ENCODE results near the gene ARMH1.

Gene ARMH1

GRCh38 chr1:44674113-44675000, at the start of gene ARMH1, which contains the start of gene TMEM53:
ARMH1 (plus strand) TSS chr1:44674714; CDS start chr1:44689698, 14,984 bp downstream.
TMEM53 (minus strand) TSS chr1:44674481; CDS start chr1:44674391, 90 bp downstream.
- TF ChIP-seq CTCF (IDR thresholded peaks at IDR 0.05; ENCODE audit: insufficient read depth, missing control alignments) = no peak
- FAIRE-seq (no peak), DNase-seq (ENCODE audit: insufficient read length, low spot score) (peak; percentile 79)

- no peak for DNase-seq (ENCODE audit: insufficient read length, low spot score)
- no peak for FAIRE-seq
- no peak for TF ChIP-seq CTCF (IDR thresholded peaks at IDR 0.05; ENCODE audit: insufficient read depth, missing control alignments)
These were observed 49.2 kb upstream of the ARMH1 start for GRCh38 chr1:44625348-44625747.

GRCh38 chr1:44628962-44629756, 45.4 kb upstream of the ARMH1 start:
- DNase-seq (ENCODE audit: insufficient read length, low spot score) (no peak), FAIRE-seq (no peak)
- no peak for TF ChIP-seq CTCF (IDR thresholded peaks at IDR 0.05; ENCODE audit: insufficient read depth, missing control alignments)

GRCh38 chr1:44630116-44630515, 44.4 kb upstream of the ARMH1 start:
- no peak for DNase-seq (ENCODE audit: insufficient read length, low spot score)
- no peak for TF ChIP-seq CTCF (IDR thresholded peaks at IDR 0.05; ENCODE audit: insufficient read depth, missing control alignments)
- FAIRE-seq = no peak

- no peak for TF ChIP-seq CTCF (IDR thresholded peaks at IDR 0.05; ENCODE audit: insufficient read depth, missing control alignments)
- FAIRE-seq = no peak
- DNase-seq (ENCODE audit: insufficient read length, low spot score) = no peak
These were observed 43.2 kb upstream of the ARMH1 start for GRCh38 chr1:44631333-44631646.

- DNase-seq (ENCODE audit: insufficient read length, low spot score) (peak; percentile 84), FAIRE-seq (no peak)
- TF ChIP-seq CTCF (IDR thresholded peaks at IDR 0.05; ENCODE audit: insufficient read depth, missing control alignments) = no peak
These were observed 42.6 kb upstream of the ARMH1 start for GRCh38 chr1:44631647-44632539.
